NB4 (cell line): ENCODE results near the gene WDR19.

Experiments used
- CTCF ChIP-seq: IDR thresholded peaks from one replicate; pipeline ENCODE4 v1.5.1; 2012; ENCODE audit warnings: low read depth, low read length
- MYC ChIP-seq: IDR thresholded peaks from 2 replicates; pipeline ENCODE4 v1.6.1; 2011; ENCODE audit warnings: low read depth, low read length
- POLR2A ChIP-seq: IDR thresholded peaks from 2 replicates; pipeline ENCODE4 v1.6.1; 2011; ENCODE audit warnings: mild to moderate bottlenecking; ENCODE audit not compliant: insufficient read length; ENCODE audit errors: extremely low read depth

- no peak for TF ChIP-seq CTCF
- no peak for TF ChIP-seq POLR2A
- TF ChIP-seq MYC: no peak
Measured at GRCh38 chr4:39170301-39170700, 12.0 kb upstream of the WDR19 start.
